LNCaP clone FGC (cell line): Measurements from ENCODE around the gene RBM20.
A peak's percentile ranks its signal among the peaks of the same experiment; 100 is the strongest.

Experiments used
- DNase-seq: peaks from one replicate; pipeline ENCODE4 v3.0.0-alpha.2; 2011; ENCODE audit warnings: low read depth
- H3K4me3 ChIP-seq: 2 replicates; pipeline ENCODE4 v1.5.1; 2011; ENCODE audit warnings: mild to moderate bottlenecking, low read depth, low read length, control low read depth
- CTCF ChIP-seq: IDR thresholded peaks from 2 replicates; pipeline ENCODE4 v1.5.1; 2012; ENCODE audit warnings: mild to moderate bottlenecking; ENCODE audit not compliant: control insufficient read depth, insufficient read depth; ENCODE audit errors: extremely low read depth

RBM20 gene

GRCh38 chr10:110668443-110668842 lies 24.3 kb downstream of the RBM20 start:
- TF ChIP-seq CTCF: no peak
- DNase-seq: no peak
- no peak overlapping the region for H3K4me3 ChIP-seq

GRCh38 chr10:110670335-110670734 lies 26.2 kb downstream of the RBM20 start:
- DNase-seq: no peak
- no peak overlapping the region for H3K4me3 ChIP-seq
- no peak for TF ChIP-seq CTCF

GRCh38 chr10:110671788-110672579 lies 27.8 kb downstream of the RBM20 start:
- H3K4me3 ChIP-seq: peak overlapping the region; percentile 65
- peak; percentile 85 for TF ChIP-seq CTCF
- peak; percentile 38 for DNase-seq

- peak overlapping the region; percentile 65 for H3K4me3 ChIP-seq
- DNase-seq: no peak
- no peak for TF ChIP-seq CTCF
Observed at GRCh38 chr10:110672580-110672919, 28.4 kb downstream of the RBM20 start.

GRCh38 chr10:110676016-110676415 lies 31.9 kb downstream of the RBM20 start:
- H3K4me3 ChIP-seq: no peak overlapping the region
- TF ChIP-seq CTCF: no peak
- DNase-seq: no peak

- no peak for TF ChIP-seq CTCF
- H3K4me3 ChIP-seq: no peak overlapping the region
Observed at GRCh38 chr10:110679486-110680272, 35.5 kb downstream of the RBM20 start.

More at GRCh38 chr10:110679486-110680272, 35.5 kb downstream of the RBM20 start:
- no peak for DNase-seq
